HepG2 (cell line): ENCODE results near the gene WDR3. TPM values are rescaled to one million over a fixed set of nuclear protein-coding genes. Genes with fewer than 3 reads are reported as not detected.

ENCODE experiments used
- ATAC-seq: fragments of 200-7000 bp; cut with Tn5 transposase; 3 replicates; pipeline ENCODE4 v1.9.1; 2020; ENCODE audit warnings: mild to moderate bottlenecking, moderate library complexity
- BruUV-seq: library from RNA; stranded (reverse); fragments of 400-500 nt; replicated peaks from 2 replicates; lab custom pipeline; 2021; lab: Mats Ljungman, UMichigan
- CTCF ChIA-PET: fragments of 300-600 bp; formaldehyde crosslinking; extraction: SDS; loops from one replicate; lab custom pipeline; 2021; ENCODE audit warnings: low total read pairs, inconsistent platforms, low intra/inter-chr PET ratio; lab: Yijun Ruan, JAX
- POLR2A ChIA-PET: fragments of 350-600 bp; sonication (Branson Sonifier 250); formaldehyde crosslinking; loops from one replicate; lab custom pipeline; 2020; ENCODE audit warnings: antibody characterized with exemption, inconsistent platforms; lab: Yijun Ruan, JAX
- DNase-seq: peaks from one replicate; pipeline ENCODE4 v3.0.0-alpha.2; 2015; ENCODE audit warnings: low spot score
- FAIRE-seq: peaks from 3 replicates; lab custom pipeline; 2011; peaks lifted over from hg19 to GRCh38; lab: Jason Lieb, UNC
- H2AFZ ChIP-seq: one replicate; pipeline ENCODE4 v1.6.1; 2011; ENCODE audit warnings: low read length, inconsistent platforms
- H3K27ac ChIP-seq: fragments of 300-600 bp; 3 replicates; pipeline ENCODE4 v1.8.0; 2011; ENCODE audit warnings: mixed run types, mild to moderate bottlenecking, mixed read lengths, low read length, inconsistent platforms; ENCODE audit not compliant: insufficient read depth; ENCODE audit errors: extremely low read length
- H3K27me3 ChIP-seq, 2 experiments: fragments of 200-600 bp in 1 of 2; 2 replicates in 1 of 2; 3 replicates in 1 of 2; pipeline versions ENCODE4 v1.6.0 to v1.8.0; 2011; ENCODE audit warnings: low read length in 2 of 2, mild to moderate bottlenecking in 2 of 2, moderate library complexity in 2 of 2, inconsistent platforms in 1 of 2; ENCODE audit not compliant: insufficient read depth in 2 of 2, control insufficient read depth in 1 of 2
- H3K36me3 ChIP-seq, 2 experiments: fragments of 200-600 bp in 1 of 2; replicated peaks in 1 of 2; 2 replicates in 1 of 2; 3 replicates in 1 of 2; pipeline versions ENCODE4 v1.5.1 to v1.8.0; 2011; ENCODE audit warnings: low read length in 2 of 2, inconsistent platforms in 1 of 2; ENCODE audit not compliant: insufficient read depth in 2 of 2, control insufficient read depth in 1 of 2
- H3K4me1 ChIP-seq: 2 replicates; pipeline ENCODE4 v1.5.1; 2012; ENCODE audit warnings: low read length, inconsistent platforms; ENCODE audit not compliant: insufficient read depth
- H3K4me2 ChIP-seq: 2 replicates; pipeline ENCODE4 v1.6.0; 2011; ENCODE audit warnings: low read depth, low read length, inconsistent platforms
- H3K4me3 ChIP-seq, 3 experiments: fragments of 200-600 bp in 1 of 3; sonication (generic), shearing (Covaris generic) in 1 of 3; replicated peaks in 1 of 3; 2 replicates each; pipeline ENCODE4 v1.5.1; 2011 to 2016; ENCODE audit warnings: low read length in 3 of 3, inconsistent platforms in 2 of 3, low read depth in 2 of 3, mild to moderate bottlenecking in 2 of 3, control low read depth in 1 of 3, mixed read lengths in 1 of 3; ENCODE audit not compliant: insufficient read depth in 1 of 3
- H3K79me2 ChIP-seq: one replicate; pipeline ENCODE4 v1.6.1; 2011; ENCODE audit warnings: low read length, inconsistent platforms; ENCODE audit not compliant: insufficient read depth
- H3K9ac ChIP-seq: 2 replicates; pipeline ENCODE4 v1.6.0; 2011; ENCODE audit warnings: mild to moderate bottlenecking, low read depth, low read length, inconsistent platforms; ENCODE audit not compliant: insufficient read depth
- H3K9me3 ChIP-seq: 2 replicates; pipeline ENCODE4 v1.5.1; 2012; ENCODE audit warnings: mild to moderate bottlenecking, low read length
- H4K20me1 ChIP-seq: 2 replicates; pipeline ENCODE4 v1.6.0; 2011; ENCODE audit warnings: inconsistent platforms, mild to moderate bottlenecking, low read length, moderate library complexity; ENCODE audit not compliant: insufficient read depth
- ATF2 ChIP-seq: sonication (generic); formaldehyde crosslinking; IDR thresholded peaks from 2 replicates; pipeline ENCODE4 v1.4.0; 2020; ENCODE audit warnings: missing genetic modification reagents
- CCDC6 ChIP-seq: sonication (generic); formaldehyde crosslinking; IDR thresholded peaks from 2 replicates; pipeline ENCODE4 v1.8.1; 2022; ENCODE audit warnings: mild to moderate bottlenecking, missing genetic modification reagents, moderate library complexity
- CEBPB ChIP-seq: IDR thresholded peaks from 2 replicates; pipeline ENCODE4 v1.6.1; 2011; ENCODE audit warnings: low read depth, low read length, improper control_type of control experiment, borderline replicate concordance
- CREM ChIP-seq, 2 experiments: sonication (generic) in 1 of 2; formaldehyde crosslinking in 1 of 2; IDR thresholded peaks; 2 replicates each; pipeline versions ENCODE4 v1.4.0 to v1.6.1; 2016 to 2020; ENCODE audit warnings: antibody characterized with exemption in 1 of 2, mild to moderate bottlenecking in 1 of 2, missing genetic modification reagents in 1 of 2
- GMEB2 ChIP-seq: IDR thresholded peaks from 2 replicates; pipeline ENCODE4 v1.6.1; 2016; ENCODE audit warnings: missing biosample characterization, missing genetic modification reagents, low read depth
- HMGXB3 ChIP-seq: sonication (generic); formaldehyde crosslinking; IDR thresholded peaks from 2 replicates; pipeline ENCODE4 v1.4.0; 2020; ENCODE audit warnings: missing genetic modification reagents, borderline replicate concordance
- KAT7 ChIP-seq: IDR thresholded peaks from 2 replicates; pipeline ENCODE4 v1.6.1; 2018; ENCODE audit warnings: borderline replicate concordance, missing compliant biosample characterization
- KLF13 ChIP-seq: sonication (generic); formaldehyde crosslinking; IDR thresholded peaks from 2 replicates; pipeline ENCODE4 v1.4.0; 2020; ENCODE audit warnings: mild to moderate bottlenecking, missing genetic modification reagents
- NFYB ChIP-seq: sonication (generic); formaldehyde crosslinking; IDR thresholded peaks from 2 replicates; pipeline ENCODE4 v1.4.0; 2020; ENCODE audit warnings: missing genetic modification reagents
- SOX13 ChIP-seq, 3 experiments: fragments of 450-650 bp in 1 of 3; sonication (generic) in 1 of 3; formaldehyde crosslinking in 1 of 3; IDR thresholded peaks in 2 of 3; conservative IDR thresholded peaks in 1 of 3; 2 replicates each; pipeline versions ENCODE4 v1.5.0 to v1.6.1; 2016 to 2020; ENCODE audit warnings: antibody characterized with exemption in 1 of 3, mild to moderate bottlenecking in 1 of 3, missing compliant biosample characterization in 1 of 3, missing genetic modification reagents in 1 of 3, moderate library complexity in 1 of 3
- ZBTB4 ChIP-seq: sonication (generic); formaldehyde crosslinking; IDR thresholded peaks from 2 replicates; pipeline ENCODE4 v1.4.0; 2020; ENCODE audit warnings: missing genetic modification reagents, mild to moderate bottlenecking, borderline replicate concordance
- ZSCAN25 ChIP-seq: sonication (generic); formaldehyde crosslinking; IDR thresholded peaks from 2 replicates; pipeline ENCODE4 v1.8.0; 2022; ENCODE audit warnings: mild to moderate bottlenecking, missing genetic modification reagents
- ZSCAN9 ChIP-seq: IDR thresholded peaks from 2 replicates; pipeline ENCODE4 v1.6.1; 2016; ENCODE audit warnings: borderline replicate concordance
- WGBS: methylation state at CpG from one replicate; pipeline ENCODE4 v1.1.6; 2017; ENCODE audit warnings: low lambda C conversion rate; 5-methylcytosine and 5-hydroxymethylcytosine counted together
- in situ Hi-C: cut with HindIII; loops from 2 replicates; pipeline ENCODE4 v1.10.0; 2017; ENCODE audit warnings: low pct_unique_long_range_greater_than_20kb; ENCODE audit not compliant: extremely low pct_ligation_motif_present
- intact Hi-C: fragments of 100-400 bp; cut with micrococcal nuclease; formaldehyde crosslinking; loops from one replicate; pipeline ENCODE4 v1.10.0; 2022; ENCODE audit not compliant: unreplicated experiment
- polyA plus RNA-seq, 8 experiments: library from polyadenylated mRNA; depleted of rRNA in 3 of 8; stranded (reverse) in 7 of 8; unstranded in 1 of 8; fragments of >200 nt; fragmentation: Illumina TruSeq in 4 of 8; extraction: Trizol in 4 of 8; gene quantifications; 2 replicates each; pipeline versions ENCODE4 v1.2.1 to v1.2.3, GENCODE V29; 2011 to 2016; ENCODE audit warnings: low read depth in 4 of 8, missing spikeins in 1 of 8, mixed read lengths in 1 of 8; ENCODE audit not compliant: insufficient read depth in 1 of 8
- total RNA-seq, 5 experiments: library from RNA; depleted of rRNA; stranded (reverse); fragments of >200 nt; fragmentation: Illumina TruSeq; extraction: Trizol; gene quantifications; 2 replicates each; pipeline ENCODE4 v1.2.3, GENCODE V29; 2016; ENCODE audit warnings: low read depth in 1 of 5

Gene WDR3
- total and polyA plus RNA-seq, 2 of the 13 experiments (the other 11 are each of a cell fraction or from before 2014, with no cell fraction given) = 15.9 to 55.5 TPM

GRCh38 chr1:117942293-117942692 is 12.8 kb downstream of the WDR3 start:
- no peak for FAIRE-seq
- no peak for TF ChIP-seq KLF13 (CRISPR knock-in tag)
- TF ChIP-seq CREM (IDR thresholded peaks at IDR 0.05) = no peak
- TF ChIP-seq CREM (CRISPR knock-in tag; IDR thresholded peaks at IDR 0.05) = no peak
- no peak for TF ChIP-seq CCDC6 (CRISPR knock-in tag)
- TF ChIP-seq ZSCAN9 (CRISPR knock-in tag) = no peak
- TF ChIP-seq HMGXB3 (CRISPR knock-in tag) = no peak
- no peak for TF ChIP-seq CEBPB
- TF ChIP-seq ZSCAN25 (CRISPR knock-in tag) = no peak
- no peak for TF ChIP-seq SOX13 (IDR thresholded peaks at IDR 0.05)
- no peak for TF ChIP-seq SOX13 (CRISPR knock-in tag; conservative IDR thresholded peaks at IDR 0.05 in 1 of 2, IDR thresholded peaks at IDR 0.05 in 1 of 2)
- TF ChIP-seq GMEB2 (CRISPR knock-in tag) = no peak
- no peak for TF ChIP-seq KAT7 (CRISPR knock-in tag)
- TF ChIP-seq ATF2 (CRISPR knock-in tag) = no peak
- no peak for TF ChIP-seq ZBTB4
- no peak for TF ChIP-seq NFYB

More at GRCh38 chr1:117942293-117942692, 12.8 kb downstream of the WDR3 start:
- in situ Hi-C loops (no loop called here), intact Hi-C loops (no loop called here)
- ATAC-seq = no peak
- POLR2A ChIA-PET = interaction anchor here (1.1 kb wide), 1 partner anchor 13 kb away, joined by 5 read pairs; the partner anchor contains the start of genes GDAP2 and WDR3
- Histone ChIP-seq H3K79me2 (no peaks in the 10 kb centered on the region), H3K27me3 (no peaks in the 10 kb centered on the region), H2AFZ (no peak overlapping the region), H4K20me1 (no peaks in the 10 kb centered on the region), H3K4me2 (no peak overlapping the region), H3K27ac (no peak overlapping the region), H3K4me1 (no peaks in the 10 kb centered on the region), H3K36me3 (peaks cover 19 to 88% of the 10 kb centered on the region in 2 experiments), H3K4me3 (no peak overlapping the region), H3K9ac (no peak overlapping the region), H3K9me3 (no peaks in the 10 kb centered on the region)
- CTCF ChIA-PET = no interaction called here
- DNase-seq = no peak
- WGBS = 99% methylated on average over 2 of the region's 2 CpGs
- no TSS peak for BruUV-seq
